Activated effector memory CD4-positive, alpha-beta T cell treated with anti-CD3 and anti-CD28 coated beads, Interleukin-2, amount 50 U/mL, for 16 hours (primary cell): ENCODE data around the gene MARVELD3.
"Not testable (repeated sequence)": the region's sequence is repeated elsewhere in the genome, so short reads cannot be mapped to it uniquely, and the experiment has no call there.

ENCODE experiments used
- DNase-seq: peaks from one replicate; pipeline ENCODE4 v3.0.0-alpha.2; 2020

Gene MARVELD3

DNA sequence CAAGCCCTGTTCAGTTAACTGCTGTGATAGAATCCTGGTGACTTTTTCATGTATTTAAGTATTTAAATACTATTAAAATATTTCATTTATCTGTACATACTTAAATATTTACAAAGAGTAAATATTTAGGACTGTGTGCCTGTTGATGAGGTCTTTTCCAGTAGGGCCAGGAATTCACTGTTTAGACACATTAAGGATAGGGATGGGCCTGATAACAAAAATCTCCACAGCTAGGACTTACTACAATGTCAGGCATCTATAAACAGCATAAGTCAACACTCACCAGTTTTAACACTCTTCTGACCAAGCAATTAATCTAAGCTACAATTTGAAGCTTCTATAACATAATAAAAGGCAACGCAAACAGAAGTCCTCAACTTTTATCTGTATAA lies 47.6 kb downstream of the MARVELD3 start:
- no peak for DNase-seq

DNA sequence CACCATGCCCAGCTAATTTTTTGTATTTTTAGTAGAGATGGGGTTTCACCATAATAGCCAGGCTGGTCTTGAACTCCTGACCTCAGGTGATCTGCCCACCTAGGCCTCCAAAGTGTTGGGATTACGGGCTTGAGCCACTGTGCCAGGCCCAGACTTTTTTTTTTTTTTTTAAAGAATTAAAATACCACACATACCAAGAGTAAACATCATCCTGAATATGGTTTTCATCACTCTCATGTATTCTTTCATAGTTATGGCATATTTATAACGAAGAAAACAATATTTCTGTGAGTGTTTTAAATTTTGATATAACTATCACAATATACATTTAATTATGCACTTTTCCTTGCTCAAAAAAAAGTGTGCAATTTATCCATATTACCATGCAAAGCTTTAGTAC lies 48.2 kb downstream of the MARVELD3 start:
- DNase-seq: no peak

DNA sequence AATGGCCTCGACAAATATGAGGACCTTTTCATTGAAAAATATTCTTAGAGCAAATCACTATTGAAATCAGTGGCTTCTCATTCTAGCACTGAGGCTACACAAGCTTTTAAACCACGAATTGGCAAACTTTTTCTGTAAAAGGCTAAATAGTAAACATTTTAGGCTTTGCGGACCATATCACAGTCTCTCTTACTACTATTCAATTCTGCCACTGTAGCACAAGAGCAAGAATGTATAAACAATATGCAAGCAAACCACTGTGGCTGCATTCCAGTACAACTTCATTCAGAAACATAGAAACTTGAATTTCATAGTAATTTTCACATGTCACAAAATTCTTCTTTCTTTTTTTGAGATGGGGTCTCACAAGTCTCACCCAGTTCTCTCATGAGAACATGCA lies 49.4 kb downstream of the MARVELD3 start:
- no peak for DNase-seq

DNA sequence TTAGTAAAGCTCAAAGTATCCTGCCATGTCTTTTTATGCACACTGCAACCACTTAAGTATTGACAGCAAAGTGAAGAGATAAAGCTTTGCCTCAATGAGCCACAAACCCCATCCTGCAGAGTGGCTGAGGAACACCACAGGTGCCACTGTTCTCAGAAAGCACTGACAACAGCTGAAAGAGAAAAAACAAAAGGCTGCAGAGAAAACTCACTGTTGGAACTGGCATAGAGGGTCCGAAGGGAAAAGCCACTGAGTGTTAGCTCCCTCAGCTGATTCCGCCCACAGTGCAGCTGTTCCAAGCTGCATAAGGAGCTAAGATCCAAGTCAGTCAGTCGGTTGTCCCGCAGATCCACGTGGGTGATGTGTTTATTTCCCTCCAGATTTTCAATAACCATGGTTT lies 50.3 kb downstream of the MARVELD3 start:
- no peak for DNase-seq

DNA sequence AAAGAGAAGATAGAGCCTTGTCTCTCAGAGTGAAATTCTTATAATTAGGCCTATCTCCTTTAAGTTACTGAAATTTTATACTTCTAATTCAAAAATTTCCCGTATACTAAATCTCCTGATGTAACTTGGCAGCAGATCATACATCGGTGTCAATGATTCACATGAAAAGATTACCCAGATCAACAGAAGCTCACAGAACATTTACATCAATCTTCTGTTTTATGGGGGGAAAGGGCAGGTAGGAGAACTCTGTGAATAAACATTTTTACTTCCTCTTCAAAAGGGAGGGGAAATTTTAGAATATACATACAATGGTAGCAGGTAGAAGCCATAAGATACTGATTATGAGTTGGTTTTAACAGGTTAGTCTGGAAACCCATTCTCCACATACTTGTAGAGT lies 55.4 kb downstream of the MARVELD3 start:
- DNase-seq: no peak

DNA sequence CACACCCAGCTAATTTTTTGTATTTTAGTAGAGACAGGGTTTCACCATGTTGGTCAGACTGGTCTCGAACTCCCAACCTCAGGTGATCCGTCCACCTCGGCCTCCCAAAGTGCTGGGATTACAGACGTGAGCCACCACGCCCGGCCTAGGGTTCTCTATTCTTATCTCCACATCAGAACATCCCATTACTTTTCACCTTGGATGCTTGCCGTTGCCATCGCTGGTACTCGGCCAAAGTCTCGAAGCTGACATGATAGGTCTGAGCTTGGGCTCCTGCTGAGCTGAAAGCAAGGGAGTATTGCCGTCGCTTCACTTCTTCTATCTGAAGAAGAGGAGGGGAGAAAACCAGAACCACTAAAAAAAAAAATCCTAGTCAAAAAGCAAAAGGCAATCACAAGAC lies 58.3 kb downstream of the MARVELD3 start:
- not testable (repeated sequence) for DNase-seq
